Hepatocyte (in vitro differentiated cells): ENCODE measurements around the gene NTPCR. TPM values are rescaled to one million over a fixed set of nuclear protein-coding genes. Genes with fewer than 3 reads are reported as not detected.

Source experiments
- DNase-seq: peaks from one replicate; pipeline ENCODE4 v3.0.0-alpha.2; 2016; ENCODE audit warnings: low spot score
- H2AFZ ChIP-seq: fragments of 200-600 bp; sonication (generic); 2 replicates; pipeline ENCODE4 v1.6.0; 2016; ENCODE audit warnings: antibody characterized with exemption, mild to moderate bottlenecking
- H3K27ac ChIP-seq: fragments of 200-600 bp; sonication (generic); 2 replicates; pipeline ENCODE4 v1.5.1; 2016; ENCODE audit warnings: mild to moderate bottlenecking
- H3K27me3 ChIP-seq: fragments of 200-600 bp; sonication (generic); 2 replicates; pipeline ENCODE4 v1.6.1; 2016
- H3K36me3 ChIP-seq: fragments of 200-600 bp; sonication (generic); replicated peaks from 2 replicates; pipeline ENCODE4 v1.5.1; 2016; ENCODE audit warnings: low read depth; ENCODE audit not compliant: insufficient read depth
- H3K4me1 ChIP-seq: fragments of 200-600 bp; sonication (generic); 2 replicates; pipeline ENCODE4 v1.5.1; 2016; ENCODE audit warnings: mild to moderate bottlenecking, moderate library complexity; ENCODE audit not compliant: insufficient read depth
- H3K4me2 ChIP-seq: fragments of 200-600 bp; sonication (generic); 2 replicates; pipeline ENCODE4 v1.6.0; 2016
- H3K4me3 ChIP-seq: fragments of 200-600 bp; sonication (generic); 2 replicates; pipeline ENCODE4 v1.5.1; 2016; ENCODE audit warnings: mild to moderate bottlenecking
- H3K79me2 ChIP-seq: fragments of 200-600 bp; sonication (generic); 2 replicates; pipeline ENCODE4 v1.6.0; 2017; ENCODE audit warnings: mild to moderate bottlenecking
- H3K9me2 ChIP-seq: fragments of 200-600 bp; sonication (generic); replicated peaks from 2 replicates; pipeline ENCODE4 v1.6.0; 2017; ENCODE audit warnings: mild to moderate bottlenecking; ENCODE audit not compliant: insufficient read depth
- H3K9me3 ChIP-seq: fragments of 200-600 bp; sonication (generic); 2 replicates; pipeline ENCODE4 v1.5.1; 2016; ENCODE audit warnings: low read depth, mild to moderate bottlenecking
- H4K20me1 ChIP-seq: fragments of 200-600 bp; sonication (generic); 2 replicates; pipeline ENCODE4 v1.6.0; 2016; ENCODE audit warnings: mild to moderate bottlenecking; ENCODE audit not compliant: insufficient read depth, poor library complexity, severe bottlenecking
- CTCF ChIP-seq: fragments of 200-600 bp; sonication (generic); IDR thresholded peaks from 2 replicates; pipeline ENCODE4 v1.5.1; 2016; ENCODE audit warnings: antibody characterized with exemption, mild to moderate bottlenecking; ENCODE audit not compliant: poor library complexity
- EZH2 ChIP-seq: fragments of 200-600 bp; sonication (generic); IDR thresholded peaks from 2 replicates; pipeline ENCODE4 v1.6.1; 2016; ENCODE audit warnings: antibody characterized with exemption, mild to moderate bottlenecking, borderline replicate concordance
- EZH2phosphoT487 ChIP-seq: fragments of 200-600 bp; sonication (generic); IDR thresholded peaks from one replicate; pipeline ENCODE4 v1.6.1; 2018; ENCODE audit warnings: antibody characterized with exemption, mild to moderate bottlenecking, low read depth, moderate library complexity; ENCODE audit not compliant: unreplicated experiment, severe bottlenecking
- WGBS: methylation state at CpG from one replicate; pipeline ENCODE4 v1.1.6; 2016; ENCODE audit warnings: low lambda C conversion rate; ENCODE audit errors: missing lambda C conversion rate; 5-methylcytosine and 5-hydroxymethylcytosine counted together
- polyA plus RNA-seq: library from polyadenylated mRNA; unstranded; fragments of >200 nt; fragmentation: Nextera tagmentation; extraction: Ambion mirVana; gene quantifications from 2 replicates; pipeline ENCODE4 v1.2.1, GENCODE V29; 2016
- total RNA-seq: library from RNA; depleted of rRNA; stranded (reverse); fragments of >200 nt; gene quantifications from 2 replicates; pipeline ENCODE4 v1.2.3, GENCODE V29; 2014

NTPCR gene
- total and polyA plus RNA-seq, 2 experiments from 2014 or later, result 32.1 to 52.9 TPM

- no peaks in the 10 kb centered on the region for H3K9me2 ChIP-seq
- no peaks in the 10 kb centered on the region for H3K36me3 ChIP-seq
- no peak for DNase-seq
- H3K4me1 ChIP-seq, result peaks cover 13% of the 10 kb centered on the region
- WGBS, result 54% methylated on average over 2 of the region's 2 CpGs
- H3K4me3 ChIP-seq, result no peak overlapping the region
- no peaks in the 10 kb centered on the region for H4K20me1 ChIP-seq
- H3K27ac ChIP-seq, result no peak overlapping the region
- no peaks in the 10 kb centered on the region for H3K9me3 ChIP-seq
- no peaks in the 10 kb centered on the region for H3K27me3 ChIP-seq
- H3K79me2 ChIP-seq, result no peaks in the 10 kb centered on the region
- H3K4me2 ChIP-seq, result no peak overlapping the region
- TF ChIP-seq EZH2, result no peak
- no peak for TF ChIP-seq CTCF
- no peak for TF ChIP-seq EZH2phosphoT487
- no peak overlapping the region for H2AFZ ChIP-seq
Measured at GRCh38 chr1:233015965-233016364, 65.6 kb downstream of the NTPCR start.

GRCh38 chr1:233016798-233017197 is 66.4 kb downstream of the NTPCR start:
- H4K20me1 ChIP-seq, result no peaks in the 10 kb centered on the region
- no peak overlapping the region for H3K4me2 ChIP-seq
- H3K4me1 ChIP-seq, result peaks cover 13% of the 10 kb centered on the region
- H3K27me3 ChIP-seq, result no peaks in the 10 kb centered on the region
- no peaks in the 10 kb centered on the region for H3K79me2 ChIP-seq
- H3K9me3 ChIP-seq, result no peaks in the 10 kb centered on the region
- no peak for DNase-seq
- H2AFZ ChIP-seq, result no peak overlapping the region
- no peaks in the 10 kb centered on the region for H3K36me3 ChIP-seq
- no peak for TF ChIP-seq EZH2phosphoT487
- TF ChIP-seq EZH2, result no peak
- no peak for TF ChIP-seq CTCF
- no peak overlapping the region for H3K4me3 ChIP-seq
- H3K27ac ChIP-seq, result no peak overlapping the region
- no peaks in the 10 kb centered on the region for H3K9me2 ChIP-seq
- 81% methylated on average over 6 of the region's 6 CpGs for WGBS

- Histone ChIP-seq H2AFZ (no peak overlapping the region), H3K4me3 (no peak overlapping the region), H3K27ac (no peak overlapping the region), H3K9me2 (no peaks in the 10 kb centered on the region), H3K9me3 (no peaks in the 10 kb centered on the region), H3K27me3 (no peaks in the 10 kb centered on the region), H3K4me2 (no peak overlapping the region), H4K20me1 (no peaks in the 10 kb centered on the region), H3K79me2 (no peaks in the 10 kb centered on the region), H3K36me3 (no peaks in the 10 kb centered on the region), H3K4me1 (peaks cover 13% of the 10 kb centered on the region)
- WGBS, result 90% methylated on average over 3 of the region's 3 CpGs
- TF ChIP-seq EZH2phosphoT487, result no peak
- TF ChIP-seq CTCF, result no peak
- no peak for TF ChIP-seq EZH2
- no peak for DNase-seq
Measured at GRCh38 chr1:233019083-233019482, 68.7 kb downstream of the NTPCR start.
